ENCODE results near the gene TEX53. TPM values are rescaled to one million over a fixed set of nuclear protein-coding genes. Genes with fewer than 3 reads are reported as not detected.

The TEX53 gene
- total RNA-seq, 2 donors from 2014 or later: not detected

- no peak for TF ChIP-seq CTCF (IDR thresholded peaks at IDR 0.05)
- no peak overlapping the region for H3K4me3 ChIP-seq
- H3K36me3 ChIP-seq: no peaks in the 10 kb centered on the region
- H3K27ac ChIP-seq: no peak overlapping the region
- DNase-seq (ENCODE audit: low spot score) (no peak), ATAC-seq (ENCODE audit: insufficient number of reproducible peaks, low FRiP score, low read depth) (no peak)
- no peaks in the 10 kb centered on the region for H3K9me3 ChIP-seq
- H3K4me1 ChIP-seq (ENCODE audit: control insufficient read depth in 1 of 2, low read depth in 2 of 2): no peaks in the 10 kb centered on the region
- no peaks in the 10 kb centered on the region for H3K27me3 ChIP-seq (replicated peaks; ENCODE audit: insufficient read depth)
These were observed 33.7 kb upstream of the TEX53 start for GRCh38 chr9:114691046-114691955.

GRCh38 chr9:114690308-114690707 is 32.7 kb upstream of the TEX53 start:
- no peaks in the 10 kb centered on the region for H3K4me1 ChIP-seq (ENCODE audit: control insufficient read depth in 1 of 2, low read depth in 2 of 2)
- DNase-seq (ENCODE audit: low spot score) (no peak), ATAC-seq (ENCODE audit: insufficient number of reproducible peaks, low FRiP score, low read depth) (no peak)
- no peaks in the 10 kb centered on the region for H3K27me3 ChIP-seq (replicated peaks; ENCODE audit: insufficient read depth)
- H3K27ac ChIP-seq: no peak overlapping the region
- no peak for TF ChIP-seq CTCF (IDR thresholded peaks at IDR 0.05)
- H3K36me3 ChIP-seq: no peaks in the 10 kb centered on the region
- no peak overlapping the region for H3K4me3 ChIP-seq
- no peaks in the 10 kb centered on the region for H3K9me3 ChIP-seq

GRCh38 chr9:114689813-114690212 is 32.2 kb upstream of the TEX53 start:
- no peaks in the 10 kb centered on the region for H3K4me1 ChIP-seq (ENCODE audit: control insufficient read depth in 1 of 2, low read depth in 2 of 2)
- no peak overlapping the region for H3K27ac ChIP-seq
- no peaks in the 10 kb centered on the region for H3K27me3 ChIP-seq (replicated peaks; ENCODE audit: insufficient read depth)
- no peaks in the 10 kb centered on the region for H3K36me3 ChIP-seq
- ATAC-seq (ENCODE audit: insufficient number of reproducible peaks, low FRiP score, low read depth) (no peak), DNase-seq (ENCODE audit: low spot score) (no peak)
- no peaks in the 10 kb centered on the region for H3K9me3 ChIP-seq
- TF ChIP-seq CTCF (IDR thresholded peaks at IDR 0.05): no peak
- H3K4me3 ChIP-seq: no peak overlapping the region

GRCh38 chr9:114688909-114689610 is 31.5 kb upstream of the TEX53 start:
- Histone ChIP-seq H3K27ac (no peak overlapping the region), H3K9me3 (no peaks in the 10 kb centered on the region), H3K27me3 (replicated peaks; ENCODE audit: insufficient read depth) (no peaks in the 10 kb centered on the region), H3K36me3 (no peaks in the 10 kb centered on the region), H3K4me3 (no peak overlapping the region), H3K4me1 (ENCODE audit: control insufficient read depth in 1 of 2, low read depth in 2 of 2) (no peaks in the 10 kb centered on the region)
- ATAC-seq (ENCODE audit: insufficient number of reproducible peaks, low FRiP score, low read depth): no peak
- TF ChIP-seq CTCF (IDR thresholded peaks at IDR 0.05): no peak
- DNase-seq (ENCODE audit: low spot score): no peak

GRCh38 chr9:114688379-114688778 is 30.8 kb upstream of the TEX53 start:
- H3K36me3 ChIP-seq: no peaks in the 10 kb centered on the region
- H3K4me3 ChIP-seq: no peak overlapping the region
- ATAC-seq (ENCODE audit: insufficient number of reproducible peaks, low FRiP score, low read depth) (no peak), DNase-seq (ENCODE audit: low spot score) (no peak)
- H3K27me3 ChIP-seq (replicated peaks; ENCODE audit: insufficient read depth): no peaks in the 10 kb centered on the region
- H3K9me3 ChIP-seq: no peaks in the 10 kb centered on the region
- no peaks in the 10 kb centered on the region for H3K4me1 ChIP-seq (ENCODE audit: control insufficient read depth in 1 of 2, low read depth in 2 of 2)
- TF ChIP-seq CTCF (IDR thresholded peaks at IDR 0.05): no peak
- H3K27ac ChIP-seq: no peak overlapping the region

Data from thoracic aorta (tissue), 2 donors.